GM23248 (cell line): Measurements from ENCODE around the gene PPP4C. TPM values are rescaled to one million over a fixed set of nuclear protein-coding genes. Genes with fewer than 3 reads are reported as not detected.

Source experiments
- DNase-seq: peaks from one replicate; pipeline ENCODE4 v3.0.0-alpha.2; 2015
- H2AFZ ChIP-seq: fragments of 200-600 bp; sonication (generic); 2 replicates; pipeline ENCODE4 v1.6.1; 2016; ENCODE audit warnings: antibody characterized with exemption
- H3F3A ChIP-seq: fragments of 200-600 bp; sonication (generic); 2 replicates; pipeline ENCODE4 v1.6.1; 2016; ENCODE audit warnings: mild to moderate bottlenecking, antibody characterized with exemption, mixed run types; ENCODE audit not compliant: insufficient read depth
- H3K27ac ChIP-seq: fragments of 200-600 bp; sonication (generic); 2 replicates; pipeline ENCODE4 v1.5.1; 2016; ENCODE audit warnings: mild to moderate bottlenecking
- H3K27me3 ChIP-seq: fragments of 200-600 bp; sonication (generic); replicated peaks from 2 replicates; pipeline ENCODE4 v1.6.1; 2016; ENCODE audit warnings: mild to moderate bottlenecking; ENCODE audit not compliant: insufficient read depth
- H3K36me3 ChIP-seq: fragments of 200-600 bp; sonication (generic); 2 replicates; pipeline ENCODE4 v1.6.1; 2016; ENCODE audit warnings: low read depth, mild to moderate bottlenecking
- H3K4me1 ChIP-seq: fragments of 200-600 bp; sonication (generic); 2 replicates; pipeline ENCODE4 v1.6.1; 2016; ENCODE audit warnings: mild to moderate bottlenecking; ENCODE audit not compliant: insufficient read depth
- H3K4me2 ChIP-seq: fragments of 200-600 bp; sonication (generic); one replicate; pipeline ENCODE4 v1.6.1; 2016; ENCODE audit warnings: mild to moderate bottlenecking; ENCODE audit not compliant: unreplicated experiment
- H3K4me3 ChIP-seq: fragments of 200-600 bp; sonication (generic); 2 replicates; pipeline ENCODE4 v1.5.1; 2016; ENCODE audit warnings: mild to moderate bottlenecking
- H3K79me2 ChIP-seq: fragments of 200-600 bp; sonication (generic); 2 replicates; pipeline ENCODE4 v1.6.1; 2016; ENCODE audit warnings: mild to moderate bottlenecking; ENCODE audit not compliant: insufficient read depth
- H3K9ac ChIP-seq: fragments of 200-600 bp; sonication (generic); 2 replicates; pipeline ENCODE4 v1.6.1; 2016; ENCODE audit warnings: mild to moderate bottlenecking
- H3K9me2 ChIP-seq: fragments of 200-600 bp; sonication (generic); 2 replicates; pipeline ENCODE4 v1.6.1; 2016; ENCODE audit warnings: mixed run types, mild to moderate bottlenecking, moderate library complexity; ENCODE audit not compliant: insufficient read depth
- H3K9me3 ChIP-seq: fragments of 200-600 bp; sonication (generic); one replicate; pipeline ENCODE4 v1.6.1; 2017; ENCODE audit warnings: low read depth
- H4K20me1 ChIP-seq: fragments of 200-600 bp; sonication (generic); 2 replicates; pipeline ENCODE4 v1.6.0; 2016; ENCODE audit not compliant: insufficient read depth
- EZH2 ChIP-seq: fragments of 200-600 bp; sonication (generic); IDR thresholded peaks from 2 replicates; pipeline ENCODE4 v1.6.1; 2018; ENCODE audit warnings: antibody characterized with exemption, mild to moderate bottlenecking; ENCODE audit not compliant: insufficient read depth, poor library complexity, severe bottlenecking
- EZH2phosphoT487 ChIP-seq: fragments of 200-600 bp; sonication (generic); IDR thresholded peaks from 2 replicates; pipeline ENCODE4 v1.6.1; 2018; ENCODE audit warnings: antibody characterized with exemption, moderate library complexity, mild to moderate bottlenecking, low read depth; ENCODE audit not compliant: insufficient read depth
- WGBS, 2 experiments: methylation state at CpG; one replicate each; pipeline ENCODE4 v1.1.6; 2015 to 2017; ENCODE audit warnings: low lambda C conversion rate in 2 of 2, low coverage in 1 of 2; ENCODE audit errors: missing lambda C conversion rate in 2 of 2; 5-methylcytosine and 5-hydroxymethylcytosine counted together
- in situ Hi-C: fragments of 300-500 bp; cut with MboI; formaldehyde crosslinking; loops from 2 replicates; pipeline ENCODE4 v1.15.0; 2020
- polyA plus RNA-seq: library from polyadenylated mRNA; unstranded; fragments of >200 nt; fragmentation: Nextera tagmentation; extraction: Ambion mirVana; gene quantifications from 2 replicates; pipeline ENCODE4 v1.2.1, GENCODE V29; 2016
- total RNA-seq: library from RNA; depleted of rRNA; stranded (reverse); fragments of >200 nt; shearing (Covaris generic); gene quantifications from 2 replicates; pipeline ENCODE4 v1.2.3, GENCODE V29; 2014

Gene PPP4C
- total and polyA plus RNA-seq, 2 experiments from 2014 or later, result 168 to 205 TPM

GRCh38 chr16:30046588-30046987 is 29.2 kb upstream of the PPP4C start:
- H3K9me3 ChIP-seq, result no peaks in the 10 kb centered on the region
- H3K27me3 ChIP-seq, result no peaks in the 10 kb centered on the region
- no peak overlapping the region for H2AFZ ChIP-seq
- WGBS, 2 experiments, result 59 to 61% methylated on average over 1 of the region's 1 CpG
- no peaks in the 10 kb centered on the region for H3K36me3 ChIP-seq
- H3K9me2 ChIP-seq, result no peaks in the 10 kb centered on the region
- TF ChIP-seq EZH2phosphoT487 (no peak), EZH2 (no peak)
- in situ Hi-C loops, result no loop called here
- H4K20me1 ChIP-seq, result no peaks in the 10 kb centered on the region
- H3K4me1 ChIP-seq, result peaks cover 5% of the 10 kb centered on the region
- no peak overlapping the region for H3K27ac ChIP-seq
- no peak for DNase-seq
- H3K79me2 ChIP-seq, result no peaks in the 10 kb centered on the region
- no peak overlapping the region for H3K9ac ChIP-seq
- peaks cover 7% of the 10 kb centered on the region; the same call in 1 of the 2 replicates for H3F3A ChIP-seq
- H3K4me3 ChIP-seq, result no peak overlapping the region
- no peak overlapping the region for H3K4me2 ChIP-seq

GRCh38 chr16:30049871-30050270 is 25.9 kb upstream of the PPP4C start:
- no peak overlapping the region for H3K4me3 ChIP-seq
- 89 to 95% methylated on average over 8 of the region's 8 CpGs for WGBS, 2 experiments
- peaks cover 9% of the 10 kb centered on the region; the same call in 1 of the 2 replicates for H3K79me2 ChIP-seq
- H3K36me3 ChIP-seq, result no peaks in the 10 kb centered on the region
- no peak overlapping the region for H3K27ac ChIP-seq
- H2AFZ ChIP-seq, result no peak overlapping the region
- H3K4me2 ChIP-seq, result no peak overlapping the region
- peaks cover 15% of the 10 kb centered on the region for H3K4me1 ChIP-seq
- H4K20me1 ChIP-seq, result no peaks in the 10 kb centered on the region
- no peaks in the 10 kb centered on the region for H3K9me2 ChIP-seq
- DNase-seq, result no peak
- H3F3A ChIP-seq, result peaks cover 13% of the 10 kb centered on the region; the same call in 1 of the 2 replicates
- in situ Hi-C loops, result no loop called here
- H3K9ac ChIP-seq, result no peak overlapping the region
- no peaks in the 10 kb centered on the region for H3K9me3 ChIP-seq
- TF ChIP-seq EZH2, result no peak
- TF ChIP-seq EZH2phosphoT487, result no peak
- no peaks in the 10 kb centered on the region for H3K27me3 ChIP-seq

GRCh38 chr16:30051518-30051917 is 24.3 kb upstream of the PPP4C start:
- Histone ChIP-seq H2AFZ (peak overlapping the region; percentile 56), H3K4me3 (no peak overlapping the region), H3K4me2 (peak overlapping the region; percentile 16), H3K27me3 (no peaks in the 10 kb centered on the region), H3F3A (peaks cover 13% of the 10 kb centered on the region; the same call in 1 of the 2 replicates), H3K9me2 (no peaks in the 10 kb centered on the region), H3K9ac (peak overlapping the region; percentile 52), H3K9me3 (no peaks in the 10 kb centered on the region), H3K36me3 (no peaks in the 10 kb centered on the region), H3K4me1 (peaks cover 15% of the 10 kb centered on the region), H3K27ac (peak overlapping the region; percentile 80), H3K79me2 (peaks cover 9% of the 10 kb centered on the region; the same call in 1 of the 2 replicates), H4K20me1 (no peaks in the 10 kb centered on the region)
- WGBS, 2 experiments, result 16 to 18% methylated on average over 3 of the region's 3 CpGs
- TF ChIP-seq EZH2phosphoT487 (no peak), EZH2 (no peak)
- peak; percentile 92 for DNase-seq
- in situ Hi-C loops, result no loop called here

DNA sequence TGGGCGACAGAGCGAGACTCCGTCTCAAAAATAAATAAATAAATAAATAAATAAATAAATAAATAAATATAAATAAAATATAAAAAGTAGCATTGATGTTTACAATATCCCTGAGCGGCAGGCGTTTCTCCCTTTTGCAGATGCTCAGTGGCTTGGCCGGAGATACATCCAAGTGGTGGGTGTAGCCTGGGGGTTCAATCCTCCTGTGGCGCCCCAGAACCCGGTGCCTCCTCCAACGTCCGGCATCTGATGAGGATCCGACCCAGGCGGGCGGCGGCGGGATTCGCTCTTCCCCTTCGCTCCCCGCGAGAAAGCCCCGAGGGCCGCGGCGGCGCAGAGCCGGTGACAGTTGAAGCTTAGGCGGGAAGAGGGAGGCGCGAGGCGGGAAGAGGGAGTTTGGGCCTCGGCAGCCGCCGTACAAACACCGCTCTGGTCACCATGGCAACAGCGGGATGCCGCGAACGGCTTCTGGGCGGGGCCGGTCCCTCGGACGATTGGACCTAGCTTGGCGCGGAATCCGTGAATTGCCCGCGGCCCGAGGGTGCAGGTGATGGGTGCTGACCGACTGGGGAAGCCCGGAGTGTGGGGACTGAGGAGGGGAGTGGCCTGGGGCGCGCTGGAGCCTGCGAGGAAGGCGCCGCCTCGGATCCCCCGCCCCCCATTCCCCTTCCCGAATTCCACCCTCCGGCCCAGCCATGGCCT is 23.0 kb upstream of the PPP4C start:
- peak; percentile 98 for DNase-seq
- H3K36me3 ChIP-seq, result no peaks in the 10 kb centered on the region
- peaks cover 13% of the 10 kb centered on the region; the same call in 1 of the 2 replicates for H3F3A ChIP-seq
- H3K4me2 ChIP-seq, result peak overlapping the region; percentile 96
- H3K4me3 ChIP-seq, result peak overlapping the region; percentile 85
- peaks cover 15% of the 10 kb centered on the region for H3K4me1 ChIP-seq
- 2 to 3% methylated on average over 47 to 52 of the region's 58 CpGs for WGBS, 2 experiments
- H4K20me1 ChIP-seq, result no peaks in the 10 kb centered on the region
- H3K79me2 ChIP-seq, result peaks cover 9% of the 10 kb centered on the region; the same call in 1 of the 2 replicates
- TF ChIP-seq EZH2, result no peak
- H3K27me3 ChIP-seq, result no peaks in the 10 kb centered on the region
- in situ Hi-C loops, result no loop called here
- H3K9ac ChIP-seq, result peak overlapping the region; percentile 76
- H3K9me3 ChIP-seq, result no peaks in the 10 kb centered on the region
- H2AFZ ChIP-seq, result peak overlapping the region; percentile 85
- H3K9me2 ChIP-seq, result no peaks in the 10 kb centered on the region
- H3K27ac ChIP-seq, result peak overlapping the region; percentile 80
